PC-3 (cell line): ENCODE data around the gene ZFAND6. TPM values are rescaled to one million over a fixed set of nuclear protein-coding genes. Genes with fewer than 3 reads are reported as not detected.
A peak's percentile ranks its signal among the peaks of the same experiment; 100 is the strongest.
"Not testable (repeated sequence)": the region's sequence is repeated elsewhere in the genome, so short reads cannot be mapped to it uniquely, and the experiment has no call there.

Experiments used
- ATAC-seq: fragments of 200-7000 bp; cut with Tn5 transposase; 2 replicates; pipeline ENCODE4 v1.9.1; 2020; ENCODE audit warnings: mild to moderate bottlenecking, moderate library complexity
- BruUV-seq: library from RNA; stranded (reverse); fragments of 400-500 nt; replicated peaks from 2 replicates; lab custom pipeline; 2021; lab: Mats Ljungman, UMichigan
- CTCF ChIA-PET: fragments of 300-600 bp; sonication (Branson Sonifier 250); formaldehyde crosslinking; loops from one replicate; lab custom pipeline; 2022; ENCODE audit warnings: antibody characterized with exemption; lab: Charles Lee
- POLR2A ChIA-PET: fragments of 300-600 bp; sonication (Branson Sonifier 250); formaldehyde crosslinking; loops from one replicate; lab custom pipeline; 2022; ENCODE audit warnings: antibody characterized with exemption; ENCODE audit not compliant: unreplicated experiment; lab: Charles Lee
- DNase-seq: peaks from one replicate; pipeline ENCODE4 v3.0.0-alpha.2; 2015
- H2AFZ ChIP-seq: fragments of 300-600 bp; sonication (generic); 2 replicates; pipeline ENCODE4 v1.6.0; 2016; ENCODE audit warnings: antibody characterized with exemption, low read length
- H3F3A ChIP-seq: fragments of 300-600 bp; sonication (generic); one replicate; pipeline ENCODE4 v1.6.0; 2017; ENCODE audit warnings: antibody characterized with exemption, low read length, control low read depth, mild to moderate bottlenecking; ENCODE audit not compliant: unreplicated experiment
- H3K27ac ChIP-seq: fragments of 300-600 bp; sonication (generic); 2 replicates; pipeline ENCODE4 v1.5.1; 2016; ENCODE audit warnings: mild to moderate bottlenecking, low read length
- H3K27me3 ChIP-seq: fragments of 300-600 bp; sonication (generic); 2 replicates; pipeline ENCODE4 v1.6.1; 2016; ENCODE audit warnings: low read length, mixed read lengths
- H3K36me3 ChIP-seq: fragments of 300-600 bp; sonication (generic); 2 replicates; pipeline ENCODE4 v1.6.1; 2016; ENCODE audit warnings: low read depth, mixed run types, low read length, mixed read lengths
- H3K4me1 ChIP-seq: fragments of 300-600 bp; sonication (generic); 2 replicates; pipeline ENCODE4 v1.5.1; 2016; ENCODE audit warnings: low read length; ENCODE audit not compliant: insufficient read depth
- H3K4me2 ChIP-seq: fragments of 300-600 bp; sonication (generic); 2 replicates; pipeline ENCODE4 v1.6.0; 2016; ENCODE audit warnings: low read length
- H3K4me3 ChIP-seq: fragments of 300-600 bp; sonication (generic); 2 replicates; pipeline ENCODE4 v1.5.1; 2016; ENCODE audit warnings: mild to moderate bottlenecking, low read length, mixed read lengths
- H3K79me2 ChIP-seq: fragments of 300-600 bp; sonication (generic); 2 replicates; pipeline ENCODE4 v1.6.1; 2017; ENCODE audit warnings: low read length, mixed read lengths
- H3K9ac ChIP-seq: fragments of 300-600 bp; sonication (generic); 2 replicates; pipeline ENCODE4 v1.6.0; 2016; ENCODE audit warnings: mild to moderate bottlenecking, low read length
- H3K9me2 ChIP-seq: fragments of 300-600 bp; sonication (generic); replicated peaks from 2 replicates; pipeline ENCODE4 v1.6.1; 2016; ENCODE audit warnings: mixed run types, low read length, mixed read lengths
- H3K9me3 ChIP-seq: fragments of 300-600 bp; sonication (generic); 2 replicates; pipeline ENCODE4 v1.6.1; 2016; ENCODE audit warnings: low read length, mixed read lengths
- H4K20me1 ChIP-seq: fragments of 300-600 bp; sonication (generic); 2 replicates; pipeline ENCODE4 v1.6.1; 2016; ENCODE audit warnings: low read length, mixed read lengths
- EZH2 ChIP-seq: fragments of 300-600 bp; sonication (generic); IDR thresholded peaks from one replicate; pipeline ENCODE4 v1.6.1; 2017; ENCODE audit warnings: antibody characterized with exemption, mild to moderate bottlenecking, low read length; ENCODE audit not compliant: unreplicated experiment
- EZH2phosphoT487 ChIP-seq: fragments of 300-600 bp; sonication (generic); IDR thresholded peaks from 2 replicates; pipeline ENCODE4 v1.6.1; 2018; ENCODE audit warnings: mild to moderate bottlenecking, antibody characterized with exemption, low read length, borderline replicate concordance
- intact Hi-C: fragments of 100-400 bp; cut with micrococcal nuclease; formaldehyde crosslinking; loops from 2 replicates; pipeline ENCODE4 v1.9.0; 2023
- total RNA-seq: library from RNA; depleted of rRNA; stranded (reverse); fragments of >200 nt; gene quantifications from 2 replicates; pipeline ENCODE4 v1.2.3, GENCODE V29; 2014
- TF ChIP-seq, protein P1 (sequence below): fragments of 300-600 bp; sonication (generic); conservative IDR thresholded peaks from 2 replicates; pipeline ENCODE4 v1.5.1; 2017; ENCODE audit warnings: antibody characterized with exemption, low read depth, mild to moderate bottlenecking, low read length

ZFAND6 gene
- total RNA-seq, 1 experiment from 2014 or later, result 96.6 TPM

DNA sequence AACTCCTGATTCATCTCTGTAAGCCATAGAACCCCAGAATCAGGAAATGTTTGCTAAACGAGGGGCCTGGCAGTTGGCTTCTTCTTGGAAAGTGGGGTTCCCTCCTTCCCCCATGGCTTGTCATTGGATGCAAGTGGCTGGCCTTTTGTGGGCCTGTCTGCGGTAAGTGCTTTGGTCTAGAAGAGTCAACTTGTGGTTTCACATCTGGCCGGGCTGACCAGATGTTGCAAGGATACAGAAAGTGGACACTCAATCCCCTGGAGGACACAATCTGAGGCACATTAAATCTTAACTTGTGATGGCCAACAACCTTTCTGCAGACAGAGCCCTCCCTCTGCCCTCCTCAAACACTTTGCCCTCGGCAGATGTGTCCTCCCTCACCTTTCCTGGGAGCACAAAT, 94.4 kb downstream of the ZFAND6 start:
- no peak overlapping the region for H2AFZ ChIP-seq
- CTCF ChIA-PET, result interaction anchor here (0.6 kb wide), 1 partner anchor 20 kb away, joined by 4 read pairs; no protein-coding TSS in a partner anchor
- ATAC-seq, result no peak

DNA sequence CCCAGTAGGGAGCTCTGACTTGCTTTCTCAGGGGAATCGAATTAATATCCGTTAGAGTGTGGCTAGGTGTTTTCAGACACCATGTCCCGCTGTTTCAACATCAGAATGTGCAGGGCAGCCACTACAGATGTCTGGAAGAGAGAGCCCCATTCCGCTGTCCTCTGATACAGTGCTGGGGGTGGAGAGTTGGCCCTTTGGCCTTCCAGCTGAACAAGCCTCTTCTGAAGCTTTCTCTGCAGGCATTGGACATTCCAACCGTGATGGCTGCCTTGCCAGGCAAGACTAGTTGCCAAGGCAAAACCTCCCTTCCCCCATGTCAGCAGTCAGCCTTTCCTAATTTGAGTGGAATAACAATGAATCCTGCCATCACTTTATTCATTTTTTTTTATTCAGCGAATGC, 94.9 kb downstream of the ZFAND6 start:
- DNase-seq, result no peak
- H3K4me2 ChIP-seq, result peak overlapping the region; percentile 93
- no peaks in the 10 kb centered on the region for H3K27me3 ChIP-seq
- ATAC-seq, result no peak
- BruUV-seq, result no TSS peak
- H3F3A ChIP-seq, result no peaks in the 10 kb centered on the region
- peaks cover 27% of the 10 kb centered on the region for H3K79me2 ChIP-seq
- H3K27ac ChIP-seq, result no peak overlapping the region
- H4K20me1 ChIP-seq, result no peaks in the 10 kb centered on the region
- no peak overlapping the region for H2AFZ ChIP-seq
- intact Hi-C loops, result loop anchor here (5.0 kb wide), 1 partner anchor 82 kb away; no protein-coding TSS in a partner anchor
- peaks cover 5% of the 10 kb centered on the region for H3K36me3 ChIP-seq
- no peak overlapping the region for H3K4me3 ChIP-seq
- CTCF ChIA-PET, result no interaction called here
- no peaks in the 10 kb centered on the region for H3K9me2 ChIP-seq
- TF ChIP-seq, protein P1, sequence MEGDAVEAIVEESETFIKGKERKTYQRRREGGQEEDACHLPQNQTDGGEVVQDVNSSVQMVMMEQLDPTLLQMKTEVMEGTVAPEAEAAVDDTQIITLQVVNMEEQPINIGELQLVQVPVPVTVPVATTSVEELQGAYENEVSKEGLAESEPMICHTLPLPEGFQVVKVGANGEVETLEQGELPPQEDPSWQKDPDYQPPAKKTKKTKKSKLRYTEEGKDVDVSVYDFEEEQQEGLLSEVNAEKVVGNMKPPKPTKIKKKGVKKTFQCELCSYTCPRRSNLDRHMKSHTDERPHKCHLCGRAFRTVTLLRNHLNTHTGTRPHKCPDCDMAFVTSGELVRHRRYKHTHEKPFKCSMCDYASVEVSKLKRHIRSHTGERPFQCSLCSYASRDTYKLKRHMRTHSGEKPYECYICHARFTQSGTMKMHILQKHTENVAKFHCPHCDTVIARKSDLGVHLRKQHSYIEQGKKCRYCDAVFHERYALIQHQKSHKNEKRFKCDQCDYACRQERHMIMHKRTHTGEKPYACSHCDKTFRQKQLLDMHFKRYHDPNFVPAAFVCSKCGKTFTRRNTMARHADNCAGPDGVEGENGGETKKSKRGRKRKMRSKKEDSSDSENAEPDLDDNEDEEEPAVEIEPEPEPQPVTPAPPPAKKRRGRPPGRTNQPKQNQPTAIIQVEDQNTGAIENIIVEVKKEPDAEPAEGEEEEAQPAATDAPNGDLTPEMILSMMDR, result no peak
- no peak for TF ChIP-seq EZH2
- no peak for TF ChIP-seq EZH2phosphoT487
- peaks cover 9% of the 10 kb centered on the region; the same call in 1 of the 2 replicates for H3K4me1 ChIP-seq
- H3K9ac ChIP-seq, result no peak overlapping the region
- H3K9me3 ChIP-seq, result no peaks in the 10 kb centered on the region
- POLR2A ChIA-PET, result no interaction called here

More for the DNA sequence above, 94.4 kb downstream of the ZFAND6 start:
- H4K20me1 ChIP-seq, result no peaks in the 10 kb centered on the region
- intact Hi-C loops, result loop anchor here (5.0 kb wide), 1 partner anchor 82 kb away; no protein-coding TSS in a partner anchor
- no peaks in the 10 kb centered on the region for H3K9me3 ChIP-seq
- no peak overlapping the region for H3K27ac ChIP-seq
- peaks cover 9% of the 10 kb centered on the region; the same call in 1 of the 2 replicates for H3K4me1 ChIP-seq
- peak overlapping the region; percentile 82 for H3K4me3 ChIP-seq
- POLR2A ChIA-PET, result no interaction called here
- no peaks in the 10 kb centered on the region for H3K9me2 ChIP-seq
- peak overlapping the region; percentile 93 for H3K4me2 ChIP-seq
- no peaks in the 10 kb centered on the region for H3K27me3 ChIP-seq
- no TSS peak for BruUV-seq
- H3K36me3 ChIP-seq, result peaks cover 5% of the 10 kb centered on the region
- no peak for DNase-seq
- H3F3A ChIP-seq, result no peaks in the 10 kb centered on the region
- peaks cover 27% of the 10 kb centered on the region for H3K79me2 ChIP-seq
- TF ChIP-seq EZH2phosphoT487 (no peak), EZH2 (no peak)
- TF ChIP-seq, protein P1, result no peak
- 0 out of 2 replicates have a peak overlapping the region, but pooled peaks have one; percentile 76 for H3K9ac ChIP-seq

DNA sequence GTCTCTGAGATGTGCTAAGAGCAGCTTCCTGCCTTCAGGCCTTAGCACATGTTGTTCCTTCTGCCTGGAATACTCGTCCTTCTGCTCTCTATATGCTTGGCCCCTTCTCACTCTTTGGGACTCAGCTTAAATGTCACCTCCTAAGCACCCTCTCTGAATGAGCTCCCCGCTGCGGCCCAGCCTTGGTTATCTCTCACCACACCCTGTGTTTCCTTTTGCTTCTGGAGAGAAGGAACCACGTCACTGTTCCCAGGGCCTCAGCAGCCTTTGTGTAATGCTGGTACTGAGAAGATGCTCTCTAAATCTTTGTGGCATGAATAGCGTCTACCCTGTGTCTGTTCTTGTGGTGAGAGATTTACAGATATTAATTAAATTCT, 95.5 kb downstream of the ZFAND6 start:
- Histone ChIP-seq H3K27ac (no peak overlapping the region), H2AFZ (no peak overlapping the region), H3K4me3 (no peak overlapping the region), H4K20me1 (no peaks in the 10 kb centered on the region), H3K36me3 (peaks cover 10% of the 10 kb centered on the region), H3K4me2 (no peak overlapping the region), H3K4me1 (peaks cover 15% of the 10 kb centered on the region), H3K79me2 (peaks cover 27% of the 10 kb centered on the region), H3K27me3 (no peaks in the 10 kb centered on the region), H3K9me3 (no peaks in the 10 kb centered on the region), H3K9ac (no peak overlapping the region), H3F3A (no peaks in the 10 kb centered on the region), H3K9me2 (no peaks in the 10 kb centered on the region)
- BruUV-seq, result no TSS peak
- TF ChIP-seq EZH2phosphoT487, result no peak
- TF ChIP-seq, protein P1, result no peak
- TF ChIP-seq EZH2, result no peak
- intact Hi-C loops, result no loop called here
- ChIA-PET POLR2A (no interaction called here), CTCF (no interaction called here)
- ATAC-seq (no peak), DNase-seq (no peak)

DNA sequence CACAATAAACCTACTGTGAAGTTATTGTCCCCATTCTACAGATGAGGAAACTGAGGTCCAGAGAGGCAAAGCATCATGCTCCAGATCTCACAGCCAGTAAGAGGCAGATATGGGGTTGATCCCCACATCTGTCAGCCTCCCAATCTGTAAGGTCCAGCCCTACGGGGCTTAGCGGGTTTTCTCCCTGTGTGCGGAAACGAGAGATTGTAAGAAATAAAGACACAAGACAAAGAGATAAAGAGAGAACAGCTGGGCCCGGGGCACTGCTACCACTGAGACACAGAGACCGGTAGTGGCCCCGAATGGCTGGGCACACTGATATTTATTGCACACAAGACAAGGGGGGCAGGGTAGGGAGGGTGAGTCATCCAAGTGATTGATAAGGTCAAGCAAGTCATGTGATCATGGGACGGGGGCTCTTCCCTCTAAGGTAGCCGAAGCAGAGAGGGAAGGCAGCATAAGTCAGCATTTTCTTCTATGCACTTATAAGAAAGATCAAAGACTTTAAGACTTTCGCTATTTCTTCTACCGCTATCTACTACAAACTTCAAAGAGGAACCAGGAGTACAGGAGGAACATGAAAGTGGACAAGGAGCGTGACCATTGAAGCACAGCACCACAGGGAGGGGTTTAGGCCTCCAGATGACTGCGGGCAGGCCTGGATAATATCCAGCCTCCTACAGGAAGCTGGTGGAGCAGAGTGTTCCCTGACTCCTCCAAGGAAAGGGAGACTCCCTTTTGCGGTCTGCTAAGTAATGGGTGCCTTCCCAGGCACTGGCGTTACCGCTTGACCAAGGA, 96.1 kb downstream of the ZFAND6 start:
- H3F3A ChIP-seq, H4K20me1 ChIP-seq, H3K9me2 ChIP-seq, H3K4me3 ChIP-seq, POLR2A ChIA-PET, BruUV-seq, H3K27me3 ChIP-seq, ATAC-seq, DNase-seq, H2AFZ ChIP-seq, H3K4me2 ChIP-seq, CTCF ChIA-PET, H3K9me3 ChIP-seq, H3K9ac ChIP-seq, intact Hi-C loops, H3K27ac ChIP-seq: not testable (repeated sequence)
- Histone ChIP-seq H3K4me1 (peaks cover 20% of the 10 kb centered on the region), H3K36me3 (peaks cover 12% of the 10 kb centered on the region), H3K79me2 (peaks cover 27% of the 10 kb centered on the region)
